Endodermal cell (in vitro differentiated cells): ENCODE measurements around the gene IL18R1. TPM values are rescaled to one million over a fixed set of nuclear protein-coding genes. Genes with fewer than 3 reads are reported as not detected.

Source experiments
- DNase-seq: peaks from one replicate; pipeline ENCODE4 v3.0.0-alpha.2; 2017
- H3K27ac ChIP-seq: 2 replicates; pipeline ENCODE4 v1.5.1; 2013; ENCODE audit warnings: mild to moderate bottlenecking, low read depth, low read length, moderate library complexity
- H3K27me3 ChIP-seq: 2 replicates; pipeline ENCODE4 v1.6.1; 2013; ENCODE audit warnings: mild to moderate bottlenecking, low read length, moderate library complexity; ENCODE audit not compliant: insufficient read depth, control insufficient read depth, poor library complexity, severe bottlenecking
- H3K36me3 ChIP-seq: 2 replicates; pipeline ENCODE4 v1.7.0; 2013; ENCODE audit warnings: mild to moderate bottlenecking, low read length, moderate library complexity; ENCODE audit not compliant: control insufficient read depth, insufficient read depth
- H3K4me1 ChIP-seq: one replicate; pipeline ENCODE4 v1.7.0; 2013; ENCODE audit warnings: low read length; ENCODE audit not compliant: control insufficient read depth, insufficient read depth
- H3K4me3 ChIP-seq: 2 replicates; pipeline ENCODE4 v1.5.1; 2013; ENCODE audit warnings: mild to moderate bottlenecking, low read length, moderate library complexity
- H3K9ac ChIP-seq: 2 replicates; pipeline ENCODE4 v1.6.1; 2013; ENCODE audit warnings: mild to moderate bottlenecking, low read length, moderate library complexity; ENCODE audit not compliant: poor library complexity, severe bottlenecking; ENCODE audit errors: extremely low read depth
- H3K9me3 ChIP-seq: 2 replicates; pipeline ENCODE4 v1.6.1; 2013; ENCODE audit warnings: mild to moderate bottlenecking, low read length, moderate library complexity; ENCODE audit not compliant: control insufficient read depth
- H3K27ac Mint-ChIP-seq: 2 replicates; pipeline ENCODE4 v1.8.0; 2020; ENCODE audit warnings: mixed read lengths
- H3K27me3 Mint-ChIP-seq: 2 replicates; pipeline ENCODE4 v1.8.0; 2021; ENCODE audit warnings: mild to moderate bottlenecking, mixed read lengths; ENCODE audit not compliant: insufficient read depth
- H3K36me3 Mint-ChIP-seq: 2 replicates; pipeline ENCODE4 v1.8.0; 2020; ENCODE audit warnings: low read depth, mixed read lengths
- H3K4me1 Mint-ChIP-seq: 2 replicates; pipeline ENCODE4 v1.8.0; 2020; ENCODE audit warnings: mixed read lengths
- H3K4me3 Mint-ChIP-seq: 2 replicates; pipeline ENCODE4 v1.8.0; 2020; ENCODE audit warnings: mild to moderate bottlenecking, moderate library complexity, mixed read lengths
- H3K9me3 Mint-ChIP-seq: 2 replicates; pipeline ENCODE4 v1.8.0; 2020; ENCODE audit warnings: mild to moderate bottlenecking, mixed read lengths
- CTCF ChIP-seq: fragments of 200-600 bp; sonication (generic); conservative IDR thresholded peaks from 2 replicates; pipeline ENCODE4 v1.5.0; 2021; ENCODE audit warnings: antibody characterized with exemption, mild to moderate bottlenecking
- WGBS, 2 experiments: methylation state at CpG; one replicate each; pipeline versions ENCODE4 v1.1.5 to v1.1.7; 2013; ENCODE audit warnings: missing lambda C conversion rate in 2 of 2, mixed read lengths in 1 of 2; ENCODE audit not compliant: insufficient coverage in 1 of 2, insufficient read length in 1 of 2; 5-methylcytosine and 5-hydroxymethylcytosine counted together
- total RNA-seq, 2 donors: library from RNA; stranded (reverse); fragmentation: NEBNext Ultra II Directional in 1 of 2; extraction: Animal tissue kit (Norgen Biotek cat#: 25700) in 1 of 2; gene quantifications; 2 replicates in 1 of 2; 3 replicates in 1 of 2; pipeline ENCODE4 v1.2.1, GENCODE V29; 2021

IL18R1 gene
- total RNA-seq, 2 donors from 2014 or later: 2.2 to 2.4 TPM

DNA sequence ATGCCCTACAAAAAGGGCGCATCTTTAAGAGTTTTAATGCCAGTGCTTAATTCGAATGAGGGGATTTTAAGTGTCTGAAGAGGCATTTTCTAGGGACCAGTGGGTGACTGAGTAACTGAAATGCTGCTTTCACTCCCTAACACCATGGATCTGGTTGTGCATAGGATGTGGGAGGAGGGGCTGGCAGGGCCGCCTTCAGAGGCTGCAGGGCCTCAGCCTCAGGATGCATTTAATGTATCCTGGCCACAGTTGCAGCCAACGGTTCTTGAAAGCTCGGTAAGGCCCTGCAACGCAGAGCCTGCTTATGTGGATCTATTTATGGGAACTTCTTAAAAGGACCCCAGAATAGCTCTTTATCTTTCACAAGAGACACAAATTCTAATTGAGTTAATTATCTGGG, 41.6 kb downstream of the IL18R1 start:
- no peaks in the 10 kb centered on the region for H3K4me1 ChIP-seq
- no peaks in the 10 kb centered on the region for H3K9me3 ChIP-seq
- DNase-seq: no peak
- WGBS, 2 experiments: 84 to 87% methylated on average over 2 to 6 of the region's 6 CpGs
- no peak for TF ChIP-seq CTCF
- H3K36me3 Mint-ChIP-seq: no peaks in the 10 kb centered on the region
- no peak overlapping the region for H3K9ac ChIP-seq
- H3K27ac Mint-ChIP-seq: no peak overlapping the region
- H3K4me1 Mint-ChIP-seq: no peaks in the 10 kb centered on the region
- no peak overlapping the region for H3K4me3 Mint-ChIP-seq
- no peak overlapping the region for H3K27ac ChIP-seq
- H3K27me3 ChIP-seq: no peaks in the 10 kb centered on the region
- no peak overlapping the region for H3K4me3 ChIP-seq
- no peaks in the 10 kb centered on the region for H3K27me3 Mint-ChIP-seq
- H3K36me3 ChIP-seq: no peaks in the 10 kb centered on the region
- no peaks in the 10 kb centered on the region for H3K9me3 Mint-ChIP-seq

DNA sequence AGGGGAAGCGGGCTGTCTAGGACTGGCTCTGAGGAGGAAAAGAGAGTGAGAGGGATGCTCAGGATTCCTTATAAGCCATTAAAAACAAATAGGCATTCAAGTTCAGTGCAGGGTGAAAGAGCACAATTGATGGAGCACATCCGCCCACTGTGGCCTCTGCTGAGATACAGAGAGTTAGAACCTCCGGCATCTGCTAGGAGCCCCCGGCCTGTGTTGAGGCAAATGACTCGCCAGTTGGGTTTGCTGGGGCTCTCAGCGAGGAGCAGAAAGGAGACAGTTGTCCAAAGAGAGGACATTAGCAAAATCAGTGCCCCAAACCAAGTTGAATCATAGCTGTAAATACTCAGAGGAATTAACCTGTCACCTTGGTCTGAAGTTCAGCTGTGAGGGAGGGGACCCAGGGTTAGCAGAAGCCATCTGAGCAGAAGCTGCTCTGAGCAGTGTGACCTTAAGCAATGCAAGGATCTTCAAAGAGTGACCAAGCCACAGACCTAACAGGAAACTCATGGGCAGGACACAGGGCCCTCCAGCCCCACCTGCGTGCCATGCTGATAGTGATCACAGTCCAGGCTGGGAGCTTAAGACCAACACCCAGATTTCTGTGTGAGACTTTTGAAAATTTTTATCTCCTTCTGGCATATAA, 44.0 kb downstream of the IL18R1 start:
- Mint-ChIP-seq H3K9me3 (no peaks in the 10 kb centered on the region), H3K36me3 (no peaks in the 10 kb centered on the region), H3K27me3 (no peaks in the 10 kb centered on the region), H3K27ac (no peak overlapping the region), H3K4me1 (no peaks in the 10 kb centered on the region), H3K4me3 (no peak overlapping the region)
- no peaks in the 10 kb centered on the region for H3K27me3 ChIP-seq
- no peaks in the 10 kb centered on the region for H3K9me3 ChIP-seq
- no peak for DNase-seq
- WGBS, 2 experiments: 88 to 93% methylated on average over 7 of the region's 7 CpGs
- TF ChIP-seq CTCF: no peak
- no peak overlapping the region for H3K27ac ChIP-seq
- H3K4me3 ChIP-seq: no peak overlapping the region
- H3K4me1 ChIP-seq: no peaks in the 10 kb centered on the region
- H3K9ac ChIP-seq: no peak overlapping the region
- H3K36me3 ChIP-seq: no peaks in the 10 kb centered on the region

GRCh38 chr2:102401456-102401855, 45.9 kb downstream of the IL18R1 start:
- no peaks in the 10 kb centered on the region for H3K4me1 ChIP-seq
- no peak for TF ChIP-seq CTCF
- no peak overlapping the region for H3K27ac Mint-ChIP-seq
- H3K36me3 Mint-ChIP-seq: no peaks in the 10 kb centered on the region
- H3K27ac ChIP-seq: no peak overlapping the region
- no peak overlapping the region for H3K9ac ChIP-seq
- no peak overlapping the region for H3K4me3 Mint-ChIP-seq
- no peak for DNase-seq
- no peaks in the 10 kb centered on the region for H3K27me3 Mint-ChIP-seq
- H3K4me3 ChIP-seq: no peak overlapping the region
- no peaks in the 10 kb centered on the region for H3K36me3 ChIP-seq
- H3K9me3 Mint-ChIP-seq: no peaks in the 10 kb centered on the region
- no peaks in the 10 kb centered on the region for H3K9me3 ChIP-seq
- H3K27me3 ChIP-seq: no peaks in the 10 kb centered on the region
- H3K4me1 Mint-ChIP-seq: no peaks in the 10 kb centered on the region
